Measurements from ENCODE around the gene TGFBR1.

GRCh38 chr9:99127356-99128132 lies 22.6 kb downstream of the TGFBR1 start:
- no peak for TF ChIP-seq CTCF (conservative IDR thresholded peaks at IDR 0.05; ENCODE audit: low read length)
- TF ChIP-seq EZH2phosphoT487 (IDR thresholded peaks at IDR 0.05; ENCODE audit: borderline replicate concordance): no peak

Measured in Loucy (cell line).